Stimulated activated CD8-positive, alpha-beta memory T cell treated with anti-CD3 and anti-CD28 coated beads, Interleukin-4, amount 100 ng/mL, for 1 hour (primary cell): Measurements from ENCODE around the gene PDE4D.

Source experiments
- DNase-seq, 2 donors: peaks; one replicate each; pipeline ENCODE4 v3.0.0-alpha.2; 2020; ENCODE audit warnings: low read depth in 2 of 2, low spot score in 1 of 2

The PDE4D gene

DNA sequence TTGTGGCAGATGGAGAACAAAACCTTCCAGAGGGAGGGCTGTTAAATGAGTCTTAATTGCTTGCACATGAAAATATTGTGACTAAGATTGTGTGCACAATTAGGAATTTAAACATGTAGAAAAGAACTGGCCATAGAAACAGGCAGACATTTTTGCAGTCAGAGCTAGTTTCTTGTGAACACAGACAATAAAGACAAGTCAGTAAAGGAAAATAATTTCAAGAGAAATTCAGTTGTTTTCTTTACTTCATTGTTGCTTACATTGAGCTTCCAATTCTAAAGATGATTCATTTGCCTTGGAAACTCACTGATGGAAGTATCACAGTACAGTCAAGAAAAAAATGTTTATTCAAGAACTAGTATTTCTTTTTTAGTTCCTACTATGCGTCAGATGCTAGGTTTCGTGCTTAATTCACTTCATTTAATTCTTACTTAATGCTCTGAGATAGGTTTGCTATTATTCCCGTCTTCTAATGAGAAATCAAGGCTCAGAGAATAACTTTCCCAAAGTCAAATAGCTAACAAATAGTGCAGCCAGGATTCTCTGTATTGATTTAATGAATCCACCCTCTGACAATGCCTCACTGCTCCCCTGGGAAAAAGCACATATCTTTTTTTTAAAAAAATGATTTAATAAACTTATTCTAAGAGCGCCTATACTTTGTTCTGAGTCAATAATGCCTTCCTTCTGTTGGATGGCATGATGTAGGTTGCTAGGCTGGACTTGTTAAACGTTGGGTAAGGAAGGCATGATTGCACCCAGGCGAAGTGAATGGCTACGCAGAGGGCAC, 729.3 kb downstream of the PDE4D start:
- DNase-seq = no peak

DNA sequence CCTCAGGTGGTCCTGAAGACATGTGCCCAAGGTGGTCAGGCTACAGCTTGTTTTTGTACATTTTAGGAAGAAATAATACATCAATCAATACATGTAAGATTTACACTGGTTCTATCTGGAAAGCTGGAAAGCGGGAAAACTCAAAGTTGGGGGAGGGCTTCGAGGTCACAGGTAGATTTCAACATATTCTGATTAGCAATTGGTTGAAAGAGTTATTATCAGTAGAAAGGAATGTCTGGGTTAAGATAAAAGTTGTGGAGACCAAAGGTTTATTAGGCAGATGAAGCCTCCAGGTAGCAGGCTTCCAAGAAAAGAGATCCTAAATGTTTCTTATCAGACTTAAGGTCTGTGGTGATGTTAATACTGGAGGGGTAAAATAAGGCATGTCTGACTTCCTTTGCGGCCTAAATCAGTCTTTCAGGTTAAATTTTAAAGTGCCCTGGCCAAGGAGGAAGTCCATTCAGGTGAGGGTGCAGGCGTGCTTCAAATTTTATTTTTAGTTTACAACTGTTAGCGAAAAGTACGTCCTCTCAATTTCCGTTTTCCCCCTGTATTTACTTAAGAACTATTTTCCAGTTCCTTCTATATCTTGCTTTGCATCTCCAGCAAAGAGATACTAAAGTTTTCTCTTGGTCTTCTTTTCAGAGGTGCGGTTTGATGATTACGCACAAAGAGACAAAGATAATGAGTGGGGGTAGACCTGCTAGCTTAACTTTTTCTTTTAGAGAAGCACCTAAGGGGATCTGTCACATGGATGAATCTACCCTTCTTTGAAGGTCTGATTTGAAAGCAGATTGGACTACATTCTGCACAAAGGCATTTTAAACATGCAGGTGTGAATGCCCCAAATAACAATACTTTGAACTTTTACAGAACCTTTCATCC, 732.1 kb downstream of the PDE4D start:
- DNase-seq = no peak

DNA sequence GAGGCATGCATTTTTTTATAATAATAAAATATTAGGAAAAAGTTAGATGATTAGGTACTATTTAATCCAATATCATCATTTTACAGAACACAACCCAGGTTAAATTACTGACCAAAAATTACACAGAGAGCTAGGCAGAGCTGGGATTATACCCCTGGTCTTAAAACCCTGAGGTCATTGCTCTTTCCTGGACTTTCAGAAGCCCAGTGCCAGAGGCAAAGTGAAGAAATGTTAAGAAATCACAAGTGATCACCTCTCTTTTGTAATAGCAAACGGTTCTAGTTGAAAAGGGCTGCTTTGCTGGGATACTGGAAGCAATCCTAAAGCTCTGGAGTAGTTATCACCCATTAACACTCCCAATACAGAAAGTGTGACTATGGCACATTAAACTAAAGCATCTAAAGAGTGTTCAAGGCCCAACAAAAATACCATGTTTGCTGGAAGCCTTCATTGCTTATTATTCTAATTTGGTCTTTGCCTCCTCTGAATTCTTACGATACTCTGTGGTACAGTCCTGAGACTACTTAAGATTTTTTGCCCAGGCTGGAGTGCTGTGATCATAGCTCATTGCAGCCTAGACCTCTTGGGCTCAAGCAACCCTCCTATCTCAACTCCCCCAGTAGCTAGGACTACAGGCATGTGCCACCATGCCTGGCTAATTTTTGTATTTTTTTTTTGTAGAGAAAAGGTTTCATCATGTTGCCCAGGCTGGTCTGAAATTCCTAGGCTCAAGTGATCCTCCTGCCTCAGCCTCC, 734.7 kb downstream of the PDE4D start:
- no peak for DNase-seq

DNA sequence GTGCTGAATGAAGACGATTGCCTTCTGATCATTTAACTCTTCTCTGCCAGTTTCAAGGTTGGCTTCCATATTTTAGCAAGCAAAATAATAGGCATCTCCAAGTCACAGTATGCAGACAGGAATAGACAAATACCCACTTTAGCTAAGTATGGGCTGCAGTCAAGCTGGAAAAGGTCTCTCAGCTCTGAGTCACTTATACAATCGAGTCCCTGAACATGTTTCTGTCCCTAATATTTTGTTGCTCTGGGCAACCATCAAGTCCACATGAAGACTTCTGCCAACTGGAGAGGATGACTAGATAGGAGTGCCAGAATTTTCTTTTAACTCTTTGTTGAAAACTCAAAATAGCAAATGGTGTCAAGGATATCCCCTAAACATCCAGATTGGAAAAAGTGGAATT, 735.4 kb downstream of the PDE4D start:
- no peak for DNase-seq

DNA sequence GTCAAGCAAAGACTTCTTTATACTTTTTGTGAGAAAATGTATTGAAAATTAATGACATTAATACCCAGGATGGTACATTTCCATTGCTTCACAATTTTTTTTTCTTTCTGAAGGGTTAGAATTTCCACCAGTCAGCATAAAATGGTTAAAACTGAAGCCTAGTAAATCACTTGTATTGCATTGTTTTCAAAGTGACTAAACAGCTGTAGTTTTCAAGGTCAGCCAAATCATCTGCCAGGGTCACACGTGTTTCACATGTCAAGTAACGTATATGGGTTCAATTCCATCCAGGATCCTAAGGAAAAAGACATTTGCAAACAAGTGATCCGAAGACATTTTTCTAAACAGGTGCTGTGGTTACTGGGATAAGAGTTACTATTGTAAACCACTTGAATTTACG, 736.5 kb downstream of the PDE4D start:
- DNase-seq = no peak

DNA sequence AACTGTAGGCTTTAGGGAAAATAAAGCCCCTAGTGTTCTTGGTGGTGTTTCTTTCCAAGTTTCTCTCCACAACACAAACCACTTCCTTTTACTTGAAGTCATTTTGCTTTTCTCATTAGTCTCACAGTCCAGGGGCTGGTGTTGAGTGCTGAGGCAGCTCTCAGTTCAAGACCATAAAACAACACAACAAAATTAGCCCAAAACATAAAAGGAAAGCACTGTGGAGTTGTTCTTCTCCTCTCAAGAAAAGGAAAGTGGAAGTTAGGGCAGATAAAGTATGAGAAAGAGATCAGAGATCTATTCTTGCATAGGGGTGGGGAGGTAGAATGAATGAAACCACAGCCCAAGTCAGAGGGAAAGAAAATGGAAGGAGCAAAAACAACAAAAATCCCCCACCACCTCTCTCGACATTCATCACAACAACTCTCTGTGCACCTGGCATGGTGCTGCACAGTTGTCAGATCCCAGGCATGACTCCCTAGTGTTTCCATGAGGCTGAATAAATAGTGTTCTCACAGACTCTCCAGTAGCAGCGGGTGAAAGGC, 740.8 kb downstream of the PDE4D start:
- no peak for DNase-seq

DNA sequence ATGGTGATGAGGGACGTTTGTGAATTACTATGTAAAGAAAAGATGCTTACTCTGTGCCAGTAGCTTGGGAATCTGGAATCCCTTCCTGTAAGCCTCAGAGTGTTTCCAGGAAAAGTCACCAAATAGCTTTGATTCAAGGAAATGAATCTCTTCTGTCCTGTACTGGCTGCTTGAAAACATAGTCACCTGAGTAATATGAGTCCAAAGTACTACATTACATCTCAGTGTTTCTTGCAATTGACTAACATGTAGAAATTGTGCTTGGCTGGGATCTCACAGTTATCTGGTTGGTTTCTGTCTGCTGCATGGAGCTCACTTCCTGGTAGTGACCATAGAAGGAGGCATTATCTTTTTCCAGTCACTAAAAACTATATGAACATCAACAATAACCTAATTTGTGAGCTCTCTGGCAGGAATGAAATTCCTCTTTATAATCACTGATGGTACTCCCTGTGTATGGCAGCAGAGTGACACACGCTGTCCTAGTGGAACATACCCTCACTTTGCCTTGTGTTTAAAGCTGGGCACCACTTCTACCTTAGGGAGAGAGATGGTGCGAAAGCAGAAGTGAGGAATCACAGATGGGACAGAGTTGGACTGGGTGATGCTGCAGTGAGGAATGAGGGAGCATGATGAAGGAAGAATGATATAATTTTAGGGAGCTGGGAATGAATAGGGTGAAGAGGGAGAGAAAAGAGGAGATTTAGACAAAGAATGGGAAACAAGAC, 742.2 kb downstream of the PDE4D start:
- no peak for DNase-seq

DNA sequence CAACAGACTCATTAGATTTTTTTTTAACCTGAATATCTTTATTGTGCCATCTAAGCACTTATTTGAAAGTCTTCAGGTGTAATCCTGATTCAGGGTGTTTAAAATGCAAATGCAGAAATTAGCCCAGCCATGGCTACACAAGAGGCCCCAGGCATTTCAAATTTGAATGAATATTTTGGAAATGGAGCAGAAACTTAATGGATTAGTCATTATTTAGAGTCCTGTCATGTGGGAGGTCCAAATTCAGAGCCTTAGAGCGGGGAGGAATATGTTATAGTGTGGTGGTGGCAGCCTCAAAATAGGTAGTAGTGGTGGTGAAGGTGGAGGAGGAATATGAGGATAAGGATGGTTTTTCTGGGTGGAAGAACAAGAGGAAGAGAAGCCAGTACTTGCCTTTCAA, 743.7 kb downstream of the PDE4D start:
- no peak for DNase-seq

DNA sequence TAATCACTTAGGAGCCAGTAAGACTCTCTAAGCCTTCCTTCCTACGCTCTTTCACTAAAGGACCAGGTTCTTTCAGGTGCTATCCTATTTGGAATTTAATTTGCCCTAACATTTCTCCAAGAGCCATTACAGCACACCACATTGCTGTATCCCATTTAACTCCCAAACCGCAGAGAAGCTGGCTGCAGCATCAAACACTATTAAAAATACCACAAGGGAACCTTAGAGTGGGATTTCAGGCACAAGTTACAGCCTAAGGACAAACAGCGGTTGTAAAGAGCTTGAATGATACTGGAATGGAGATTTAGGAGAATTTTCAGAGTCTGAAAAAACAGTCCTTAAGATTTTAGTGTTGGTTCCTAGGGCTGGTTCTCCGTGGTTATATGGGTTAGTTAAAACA, 744.3 kb downstream of the PDE4D start:
- DNase-seq = no peak

DNA sequence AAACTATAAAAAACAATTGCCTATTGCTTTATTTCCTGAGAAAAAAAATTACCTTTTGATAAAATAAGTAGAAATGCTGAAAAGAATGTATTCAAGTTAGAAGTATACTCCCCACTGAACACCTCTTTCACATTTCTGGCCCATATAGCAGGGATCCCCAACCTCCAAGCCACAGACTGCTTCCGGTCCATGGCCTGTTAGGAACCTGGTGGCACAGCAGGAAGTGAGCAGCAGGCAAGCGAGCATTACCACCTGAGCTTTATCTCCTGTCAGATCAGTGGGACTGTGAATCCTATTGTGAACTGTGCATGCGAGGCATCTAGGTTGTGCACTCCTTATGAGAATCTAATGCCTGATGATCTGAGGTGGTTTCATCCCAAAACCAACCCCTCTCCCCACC, 746.8 kb downstream of the PDE4D start:
- DNase-seq = no peak

DNA sequence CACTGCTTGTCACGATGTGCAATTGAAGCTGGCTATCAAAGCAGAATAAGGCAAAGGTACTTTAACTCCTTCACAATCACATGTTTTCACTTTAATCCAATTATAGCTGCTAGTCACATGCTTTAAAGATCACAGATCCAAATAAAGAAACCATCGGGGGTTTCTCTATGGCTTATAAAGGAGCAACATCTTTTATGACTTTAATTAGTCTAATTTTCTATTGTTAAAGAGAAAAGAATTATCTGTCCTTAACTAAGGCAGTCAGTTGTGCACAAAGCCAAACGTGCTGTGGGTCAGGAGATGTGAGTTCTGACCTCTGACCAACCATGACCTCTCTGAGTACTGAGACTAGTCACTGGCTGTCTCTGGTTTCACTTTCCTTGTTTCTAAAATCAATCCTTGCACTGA, 749.6 kb downstream of the PDE4D start:
- DNase-seq = no peak

DNA sequence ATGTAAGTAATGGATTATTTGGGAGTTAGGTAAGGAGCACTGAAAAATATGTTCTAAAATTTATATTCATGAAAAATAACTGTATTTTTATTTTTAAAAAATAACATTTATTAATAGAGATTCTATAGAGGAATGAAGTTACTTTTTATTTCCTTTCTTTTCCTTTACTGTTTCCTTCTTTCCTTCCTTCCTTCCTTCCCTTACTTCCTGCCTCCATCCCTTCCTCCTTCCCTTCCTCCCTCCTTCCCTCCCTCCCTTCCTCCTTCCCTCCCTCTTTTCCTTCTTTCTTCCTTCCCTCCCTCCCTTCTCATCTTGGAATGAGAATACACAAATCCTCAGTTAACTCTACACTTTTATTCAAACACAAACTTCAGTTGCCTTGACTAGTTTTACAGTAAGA, 750.6 kb downstream of the PDE4D start:
- DNase-seq = no peak

DNA sequence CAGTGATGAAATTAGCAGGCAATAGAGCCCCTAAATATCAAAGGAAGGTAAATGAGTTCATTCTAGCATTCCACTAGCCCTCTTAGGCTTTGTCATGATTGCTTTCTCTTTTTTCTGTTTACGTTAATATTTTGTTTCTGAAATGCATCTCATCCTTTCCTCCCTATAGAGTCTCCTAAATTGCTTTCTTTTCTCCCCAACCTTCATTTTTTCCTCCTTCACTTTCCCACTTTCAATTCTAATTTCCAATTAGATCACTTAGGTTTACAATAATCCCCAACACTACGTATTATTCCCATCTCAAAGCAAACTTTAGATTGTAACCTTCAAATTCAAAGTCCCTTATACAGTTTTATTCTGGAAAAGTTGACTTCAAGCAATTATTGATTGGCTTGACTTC, 751.4 kb downstream of the PDE4D start:
- DNase-seq = no peak

DNA sequence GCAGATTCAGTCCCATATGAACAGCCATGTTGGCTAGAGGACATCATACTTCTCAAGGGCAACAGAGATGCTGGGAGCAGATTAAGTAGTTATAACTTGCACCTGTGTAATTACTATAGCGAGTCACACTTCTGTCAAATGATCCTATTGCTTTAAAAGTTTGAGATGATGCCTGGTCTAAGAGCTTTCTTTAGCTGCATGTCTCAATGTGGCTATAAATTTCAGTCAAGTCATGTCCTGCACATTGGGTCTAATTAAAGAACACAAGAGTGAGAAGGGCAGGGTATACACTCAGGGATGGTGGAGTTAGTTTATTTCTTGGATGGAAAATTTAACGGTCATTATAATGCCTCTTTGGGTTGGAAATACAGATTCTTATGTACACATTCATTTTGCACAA, 753.4 kb downstream of the PDE4D start:
- no peak for DNase-seq

DNA sequence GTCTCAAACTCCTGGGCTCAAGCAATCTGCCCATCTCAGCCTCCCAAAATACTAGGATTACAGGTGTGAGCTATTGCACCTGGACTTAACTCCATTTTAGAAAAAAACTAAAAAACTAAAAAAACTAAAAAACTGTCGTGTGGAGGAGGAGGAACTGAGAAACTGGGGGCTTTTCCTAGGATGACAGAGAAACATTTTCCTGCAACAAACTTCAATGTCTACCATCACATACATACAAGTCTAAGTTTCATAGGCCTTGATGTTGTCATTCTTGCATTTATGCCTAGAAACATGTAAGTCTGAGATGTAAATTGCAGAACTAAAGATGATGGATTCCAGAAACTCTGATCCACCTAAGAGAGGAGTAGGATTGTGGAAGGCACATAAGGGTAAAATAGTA, 753.8 kb downstream of the PDE4D start:
- no peak for DNase-seq

DNA sequence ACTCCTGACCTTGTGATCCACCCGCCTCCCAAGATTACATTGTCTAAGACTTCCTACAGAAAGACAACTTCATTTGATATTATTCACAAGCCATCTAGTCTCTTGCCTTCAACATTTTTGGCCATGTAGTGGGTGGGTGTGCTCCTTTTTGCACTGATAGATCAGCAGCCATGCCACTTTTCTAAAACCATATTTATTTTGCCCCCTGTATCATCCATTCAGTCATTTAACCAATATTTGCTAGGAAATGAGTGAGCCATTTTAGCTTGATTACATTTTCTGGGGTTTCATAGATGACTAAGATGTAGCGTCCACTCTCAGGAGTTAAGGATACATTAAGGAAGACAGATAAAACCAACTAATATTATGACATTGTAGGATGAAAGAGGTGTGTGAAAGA, 755.0 kb downstream of the PDE4D start:
- DNase-seq = no peak

DNA sequence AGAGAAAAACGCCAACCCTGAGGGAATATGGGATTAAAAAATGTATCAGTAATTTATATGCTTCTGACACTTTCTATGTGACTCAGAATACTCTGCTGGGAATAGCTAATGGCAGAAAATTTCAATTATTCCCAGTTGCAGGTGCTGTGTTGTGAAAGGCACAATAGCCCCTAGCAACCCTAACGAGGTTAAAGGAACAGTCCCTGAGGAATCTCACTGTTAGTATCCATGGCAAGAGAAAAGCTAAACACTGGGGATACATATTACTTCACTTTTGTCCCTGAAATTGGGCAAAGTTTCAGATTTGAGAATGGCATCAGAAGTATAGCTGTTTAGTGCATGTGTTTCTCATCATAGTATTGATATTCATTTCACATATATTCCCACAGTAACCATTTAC, 755.7 kb downstream of the PDE4D start:
- no peak for DNase-seq

DNA sequence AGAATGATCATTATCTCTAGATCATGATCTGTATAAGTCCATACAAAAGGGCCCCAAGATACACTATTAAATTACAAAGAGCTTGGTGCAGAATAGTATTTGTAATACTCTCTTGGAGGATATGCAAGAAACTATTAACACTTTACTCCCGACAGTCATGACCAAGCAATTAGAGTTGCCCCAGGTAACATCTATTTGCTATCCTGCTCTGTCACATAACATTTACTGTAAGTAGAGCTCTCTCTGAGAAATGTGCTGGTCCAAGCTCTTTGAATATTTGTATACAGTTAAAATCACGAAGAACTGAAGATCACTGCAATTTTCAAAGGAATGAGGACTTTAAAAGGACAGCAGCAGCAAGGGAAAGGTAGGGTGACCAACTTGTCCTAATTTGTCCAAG, 757.0 kb downstream of the PDE4D start:
- DNase-seq = no peak

DNA sequence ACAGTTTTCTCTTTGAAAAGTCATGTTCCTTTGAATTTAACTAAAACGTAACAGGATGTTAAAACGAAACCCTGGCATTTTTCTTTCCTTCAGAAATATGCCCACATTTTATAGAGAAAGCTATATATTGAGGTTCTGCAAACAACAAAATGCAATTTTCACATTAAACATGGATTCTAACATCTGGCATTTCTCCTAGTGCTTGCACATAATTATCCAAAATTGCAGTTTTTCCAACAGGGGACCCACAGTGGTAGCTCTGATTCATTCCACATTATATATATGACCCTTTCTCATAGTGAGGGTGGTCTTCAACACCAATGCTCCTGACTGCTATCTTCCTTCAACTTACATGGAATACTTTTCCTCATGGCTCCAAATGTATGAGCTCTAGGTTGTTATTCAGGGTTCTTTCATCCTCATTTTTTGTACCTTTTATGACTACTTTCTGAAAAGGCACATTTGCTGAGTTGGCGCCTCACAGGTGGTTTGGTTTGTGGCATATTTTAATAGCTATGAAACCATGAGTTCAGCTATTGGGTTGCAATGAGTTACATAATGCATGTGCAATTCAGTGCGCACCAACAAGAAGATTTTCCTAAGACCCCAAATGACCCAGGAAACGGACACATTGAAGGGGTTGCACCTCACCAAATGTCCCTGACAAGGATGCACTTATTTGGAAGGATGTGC, 758.9 kb downstream of the PDE4D start:
- no peak for DNase-seq

DNA sequence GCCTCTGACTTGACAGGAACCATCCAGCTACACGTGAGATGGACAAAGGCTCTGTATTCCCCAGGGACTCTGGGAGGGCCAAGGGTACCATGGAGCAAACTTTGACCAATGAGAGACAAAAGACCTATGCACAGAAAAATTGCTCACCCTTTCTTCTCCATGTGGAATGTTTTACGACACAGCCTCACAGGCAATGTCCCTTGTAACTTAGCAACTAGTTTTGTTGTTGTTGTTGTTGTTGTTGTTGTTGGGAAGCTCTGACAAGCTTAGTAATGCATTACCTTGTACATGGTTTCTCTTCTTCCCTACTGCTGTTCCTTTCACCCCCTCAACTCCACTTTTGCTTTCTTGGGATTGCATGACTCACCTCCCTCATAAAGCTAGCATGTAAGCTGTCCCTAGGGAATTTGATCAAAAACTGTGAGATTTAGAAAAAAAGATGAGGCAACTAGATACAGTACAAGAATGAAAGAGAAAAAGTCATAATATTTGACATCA, 759.7 kb downstream of the PDE4D start:
- DNase-seq = no peak
